Stimulated activated CD4-positive, alpha-beta T cell treated with anti-CD3 and anti-CD28 coated beads, Interleukin-12 subunit alpha, Interleukin-12 subunit beta, amount 100 ng/mL, for 24 hours (primary cell): ENCODE results near the gene SEMA3C.

Experiments
- DNase-seq, 2 experiments: peaks; one replicate each; pipeline ENCODE4 v3.0.0-alpha.2; 2020; ENCODE audit warnings: low read depth in 2 of 2

Gene SEMA3C

GRCh38 chr7:80918909-80919721, at the start of gene SEMA3C:
Gene SEMA3C (minus strand): TSS chr7:80919051. CDS start chr7:80916781, 2,270 bp downstream.
- DNase-seq: no peak

GRCh38 chr7:80968606-80969005, 49.8 kb upstream of the SEMA3C start:
- no peak for DNase-seq

GRCh38 chr7:80967917-80968297, 49.1 kb upstream of the SEMA3C start:
- no peak for DNase-seq

GRCh38 chr7:80967071-80967916, 48.4 kb upstream of the SEMA3C start:
- DNase-seq: no peak

GRCh38 chr7:80960244-80960795, 41.5 kb upstream of the SEMA3C start:
- no peak for DNase-seq

- no peak for DNase-seq
These were observed 38.5 kb upstream of the SEMA3C start for GRCh38 chr7:80957226-80957777.

- no peak for DNase-seq
These were observed 35.3 kb upstream of the SEMA3C start for GRCh38 chr7:80954191-80954590.

GRCh38 chr7:80950550-80950967, 31.7 kb upstream of the SEMA3C start:
- no peak for DNase-seq

- no peak for DNase-seq
These were observed 30.6 kb upstream of the SEMA3C start for GRCh38 chr7:80949449-80949848.

GRCh38 chr7:80946858-80947257, 28.0 kb upstream of the SEMA3C start:
- no peak for DNase-seq

- DNase-seq: no peak
These were observed 27.1 kb upstream of the SEMA3C start for GRCh38 chr7:80945976-80946375.

GRCh38 chr7:80943342-80943741, 24.5 kb upstream of the SEMA3C start:
- no peak for DNase-seq

- DNase-seq: no peak
These were observed 23.6 kb upstream of the SEMA3C start for GRCh38 chr7:80942261-80943041.

GRCh38 chr7:80941208-80941758, 22.4 kb upstream of the SEMA3C start:
- no peak for DNase-seq

GRCh38 chr7:80940539-80941207, 21.8 kb upstream of the SEMA3C start:
- DNase-seq: no peak

GRCh38 chr7:80937336-80937735, 18.5 kb upstream of the SEMA3C start:
- no peak for DNase-seq

GRCh38 chr7:80935991-80936780, 17.3 kb upstream of the SEMA3C start:
- no peak for DNase-seq

- DNase-seq: no peak
These were observed 15.5 kb upstream of the SEMA3C start for GRCh38 chr7:80934321-80934720.

- no peak for DNase-seq
These were observed 13.7 kb upstream of the SEMA3C start for GRCh38 chr7:80932536-80932935.

- DNase-seq: no peak
These were observed 10.8 kb upstream of the SEMA3C start for GRCh38 chr7:80929619-80930018.
